ENCODE measurements around the gene DDN. TPM values are rescaled to one million over a fixed set of nuclear protein-coding genes. Genes with fewer than 3 reads are reported as not detected.

DDN gene
- total and polyA plus RNA-seq, 2 donors from 2014 or later = 27.0 TPM; not detected in 1

DNA sequence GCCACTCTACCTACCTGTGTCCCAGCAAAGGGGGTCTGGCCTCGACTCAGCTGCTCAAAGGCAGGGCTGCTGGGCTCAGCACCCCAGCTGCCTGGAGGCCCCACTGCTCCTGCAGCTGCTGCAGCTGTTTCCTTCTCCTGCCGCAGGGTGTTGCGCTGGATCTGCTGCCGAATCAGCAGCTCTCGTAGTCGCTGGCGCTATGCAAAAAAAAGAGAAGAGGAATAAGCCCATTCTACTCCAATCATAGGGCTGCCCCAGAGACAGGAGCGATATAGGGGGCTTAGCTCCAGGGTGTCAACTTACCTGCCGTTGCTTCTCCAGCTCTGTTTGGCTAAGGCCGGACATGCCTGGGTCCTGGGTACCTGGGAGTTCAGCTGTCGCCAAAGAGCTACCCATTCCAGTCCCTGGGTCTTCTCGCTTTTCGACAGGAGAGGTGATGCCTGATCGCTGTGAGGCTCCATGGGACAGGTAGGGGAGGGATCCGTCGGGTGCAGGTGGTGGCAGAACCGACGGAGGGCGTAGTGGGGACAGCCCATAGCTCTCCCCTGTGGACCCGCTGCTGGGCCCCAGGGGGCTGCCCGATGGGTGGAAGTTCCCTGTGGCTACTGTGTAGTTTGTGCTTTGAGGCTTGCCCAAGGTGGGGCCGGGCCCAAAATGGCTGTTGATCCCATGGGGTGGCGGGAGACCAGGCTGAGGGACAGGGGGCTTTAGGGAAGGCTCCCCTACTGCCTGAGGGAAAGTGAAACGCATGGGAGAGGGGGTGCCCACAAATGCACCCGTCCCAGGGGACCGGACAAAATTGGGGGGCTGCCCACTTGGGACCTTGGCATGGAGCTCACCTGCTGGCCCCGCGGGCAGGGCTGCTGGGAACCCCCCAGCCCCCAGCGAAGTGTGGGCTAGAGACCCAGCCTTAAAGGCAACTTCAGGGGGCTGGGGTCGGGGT is 40.5 kb upstream of the DDN start:
- intact Hi-C loops (cut with DNase I) = no loop called here
- no peaks in the 10 kb centered on the region for H3K9me3 ChIP-seq (ENCODE audit: control insufficient read depth in 2 of 3, insufficient read depth in 1 of 3, low read length in 3 of 3)
- H3K4me1 ChIP-seq (ENCODE audit: control insufficient read depth in 2 of 3, insufficient read depth in 2 of 3, low read depth in 1 of 3, low read length in 3 of 3) = no peaks in the 10 kb centered on the region
- TF ChIP-seq, protein P1, sequence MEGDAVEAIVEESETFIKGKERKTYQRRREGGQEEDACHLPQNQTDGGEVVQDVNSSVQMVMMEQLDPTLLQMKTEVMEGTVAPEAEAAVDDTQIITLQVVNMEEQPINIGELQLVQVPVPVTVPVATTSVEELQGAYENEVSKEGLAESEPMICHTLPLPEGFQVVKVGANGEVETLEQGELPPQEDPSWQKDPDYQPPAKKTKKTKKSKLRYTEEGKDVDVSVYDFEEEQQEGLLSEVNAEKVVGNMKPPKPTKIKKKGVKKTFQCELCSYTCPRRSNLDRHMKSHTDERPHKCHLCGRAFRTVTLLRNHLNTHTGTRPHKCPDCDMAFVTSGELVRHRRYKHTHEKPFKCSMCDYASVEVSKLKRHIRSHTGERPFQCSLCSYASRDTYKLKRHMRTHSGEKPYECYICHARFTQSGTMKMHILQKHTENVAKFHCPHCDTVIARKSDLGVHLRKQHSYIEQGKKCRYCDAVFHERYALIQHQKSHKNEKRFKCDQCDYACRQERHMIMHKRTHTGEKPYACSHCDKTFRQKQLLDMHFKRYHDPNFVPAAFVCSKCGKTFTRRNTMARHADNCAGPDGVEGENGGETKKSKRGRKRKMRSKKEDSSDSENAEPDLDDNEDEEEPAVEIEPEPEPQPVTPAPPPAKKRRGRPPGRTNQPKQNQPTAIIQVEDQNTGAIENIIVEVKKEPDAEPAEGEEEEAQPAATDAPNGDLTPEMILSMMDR (IDR thresholded peaks at IDR 0.05; ENCODE audit: borderline replicate concordance, extremely low read depth, insufficient read depth) = no peak
- peak in 1 of 5 donors; percentile 70 for DNase-seq
- no peak overlapping the region for H3K27ac ChIP-seq (ENCODE audit: low read depth in 2 of 2, low read length in 2 of 2)
- peaks cover 7 to 65% (median 47%) of the 10 kb centered on the region in 3 donors for H3K36me3 ChIP-seq (ENCODE audit: control insufficient read depth in 2 of 3, insufficient read depth in 3 of 3, low read length in 3 of 3)
- no peak for FAIRE-seq
- no peaks in the 10 kb centered on the region for H3K27me3 ChIP-seq (ENCODE audit: control insufficient read depth, insufficient read depth, low read length)
- H3K4me3 ChIP-seq (ENCODE audit: low read length in 3 of 3) = no peak overlapping the region
- no peak overlapping the region for H3K9ac ChIP-seq (ENCODE audit: low read length in 3 of 3)

DNA sequence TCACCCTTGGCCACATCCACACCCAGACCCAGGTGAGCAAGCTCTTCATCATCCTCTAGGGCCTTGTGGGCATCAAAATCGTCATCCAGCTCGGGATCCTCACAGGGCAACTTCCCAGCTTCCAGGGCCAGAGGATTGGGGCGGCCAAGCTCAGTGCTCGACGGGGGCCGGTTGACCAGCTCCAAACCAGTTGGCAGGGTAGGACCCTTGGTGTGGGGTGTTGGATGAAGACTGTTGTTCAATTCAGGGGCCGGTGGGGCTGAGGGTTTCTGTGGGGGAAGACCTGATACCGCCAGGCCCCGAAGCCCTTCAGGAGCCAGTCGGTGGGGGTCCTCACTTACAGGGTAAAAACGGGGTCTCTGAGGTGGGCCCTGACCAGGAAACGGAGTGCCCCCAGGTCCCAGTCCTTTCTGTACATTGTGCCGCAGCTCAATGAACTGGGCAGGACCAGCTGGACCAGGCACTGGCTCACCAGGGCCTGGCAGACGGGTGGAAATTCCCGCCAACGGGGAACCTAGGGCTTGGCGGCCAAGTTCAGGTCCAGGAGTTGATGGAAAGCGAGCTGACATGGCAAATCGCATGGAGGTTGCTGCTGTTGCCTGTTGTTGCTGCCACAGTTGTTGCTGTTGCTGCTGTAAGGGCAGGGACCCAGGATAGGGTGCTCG is 39.2 kb upstream of the DDN start:
- FAIRE-seq (no peak), DNase-seq (peak in 1 of 5 donors; percentile 56)
- Histone ChIP-seq H3K4me3 (ENCODE audit: low read length in 3 of 3) (no peak overlapping the region), H3K36me3 (ENCODE audit: control insufficient read depth in 2 of 3, insufficient read depth in 3 of 3, low read length in 3 of 3) (peaks cover 3 to 63% (median 48%) of the 10 kb centered on the region in 3 donors), H3K27ac (ENCODE audit: low read depth in 2 of 2, low read length in 2 of 2) (no peak overlapping the region), H3K9ac (ENCODE audit: low read length in 3 of 3) (no peak overlapping the region), H3K9me3 (ENCODE audit: control insufficient read depth in 2 of 3, insufficient read depth in 1 of 3, low read length in 3 of 3) (no peaks in the 10 kb centered on the region), H3K4me1 (ENCODE audit: control insufficient read depth in 2 of 3, insufficient read depth in 2 of 3, low read depth in 1 of 3, low read length in 3 of 3) (no peaks in the 10 kb centered on the region), H3K27me3 (ENCODE audit: control insufficient read depth, insufficient read depth, low read length) (no peaks in the 10 kb centered on the region)
- TF ChIP-seq, protein P1 (IDR thresholded peaks at IDR 0.05; ENCODE audit: borderline replicate concordance, extremely low read depth, insufficient read depth) = no peak
- intact Hi-C loops (cut with DNase I) = no loop called here

DNA sequence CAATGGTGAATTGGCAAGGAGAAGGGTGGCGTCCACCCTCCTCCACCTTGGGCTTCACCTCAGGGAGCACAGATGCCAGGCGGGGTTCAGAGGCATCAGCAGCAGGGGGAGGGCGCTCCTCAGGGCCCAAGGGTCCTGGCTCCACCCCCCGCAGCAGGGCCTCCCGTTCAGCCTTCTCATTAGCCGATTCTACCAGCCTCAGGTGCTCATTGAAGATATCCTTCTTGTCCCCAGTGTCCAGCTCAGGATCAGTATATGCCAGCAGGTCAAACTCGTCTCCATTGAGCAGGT is 38.7 kb upstream of the DDN start:
- no peak for FAIRE-seq
- TF ChIP-seq, protein P1 (IDR thresholded peaks at IDR 0.05; ENCODE audit: borderline replicate concordance, extremely low read depth, insufficient read depth) = no peak
- no peak overlapping the region for H3K27ac ChIP-seq (ENCODE audit: low read depth in 2 of 2, low read length in 2 of 2)
- H3K9ac ChIP-seq (ENCODE audit: low read length in 3 of 3) = no peak overlapping the region
- H3K4me3 ChIP-seq (ENCODE audit: low read length in 3 of 3) = no peak overlapping the region
- no peaks in the 10 kb centered on the region for H3K27me3 ChIP-seq (ENCODE audit: control insufficient read depth, insufficient read depth, low read length)
- intact Hi-C loops (cut with DNase I) = no loop called here
- H3K9me3 ChIP-seq (ENCODE audit: control insufficient read depth in 2 of 3, insufficient read depth in 1 of 3, low read length in 3 of 3) = no peaks in the 10 kb centered on the region
- DNase-seq = peak in 1 of 5 donors; percentile 57
- H3K36me3 ChIP-seq (ENCODE audit: control insufficient read depth in 2 of 3, insufficient read depth in 3 of 3, low read length in 3 of 3) = peaks cover 3 to 58% (median 46%) of the 10 kb centered on the region in 3 donors
- no peaks in the 10 kb centered on the region for H3K4me1 ChIP-seq (ENCODE audit: control insufficient read depth in 2 of 3, insufficient read depth in 2 of 3, low read depth in 1 of 3, low read length in 3 of 3)
